Measurements from ENCODE around the gene SGMS2. TPM values are rescaled to one million over a fixed set of nuclear protein-coding genes. Genes with fewer than 3 reads are reported as not detected.

Gene SGMS2
- total and polyA plus RNA-seq, 2 of the 13 experiments (the other 11 are each of a cell fraction or from before 2014, with no cell fraction given), result 1.2 to 1.7 TPM

DNA sequence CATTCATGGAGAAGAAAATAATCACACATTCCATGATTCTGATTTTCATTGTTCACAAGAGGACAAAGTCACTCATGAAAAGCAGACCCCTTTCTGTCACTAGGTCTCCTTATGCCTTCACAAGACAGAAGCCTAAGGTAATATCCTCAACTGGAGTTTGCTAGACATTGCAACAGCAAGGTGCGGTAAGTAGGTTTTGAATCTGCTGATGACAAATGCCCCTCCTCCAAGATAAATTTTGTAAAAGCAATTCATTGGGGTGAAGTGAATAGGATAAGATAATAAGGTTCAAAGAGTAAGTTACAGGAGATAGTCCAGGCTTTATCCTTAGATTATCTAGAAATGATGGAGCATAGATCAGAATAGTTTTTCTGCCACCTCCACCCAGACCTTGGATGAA is 90.5 kb downstream of the SGMS2 start (continued):
- TF ChIP-seq, protein P1, sequence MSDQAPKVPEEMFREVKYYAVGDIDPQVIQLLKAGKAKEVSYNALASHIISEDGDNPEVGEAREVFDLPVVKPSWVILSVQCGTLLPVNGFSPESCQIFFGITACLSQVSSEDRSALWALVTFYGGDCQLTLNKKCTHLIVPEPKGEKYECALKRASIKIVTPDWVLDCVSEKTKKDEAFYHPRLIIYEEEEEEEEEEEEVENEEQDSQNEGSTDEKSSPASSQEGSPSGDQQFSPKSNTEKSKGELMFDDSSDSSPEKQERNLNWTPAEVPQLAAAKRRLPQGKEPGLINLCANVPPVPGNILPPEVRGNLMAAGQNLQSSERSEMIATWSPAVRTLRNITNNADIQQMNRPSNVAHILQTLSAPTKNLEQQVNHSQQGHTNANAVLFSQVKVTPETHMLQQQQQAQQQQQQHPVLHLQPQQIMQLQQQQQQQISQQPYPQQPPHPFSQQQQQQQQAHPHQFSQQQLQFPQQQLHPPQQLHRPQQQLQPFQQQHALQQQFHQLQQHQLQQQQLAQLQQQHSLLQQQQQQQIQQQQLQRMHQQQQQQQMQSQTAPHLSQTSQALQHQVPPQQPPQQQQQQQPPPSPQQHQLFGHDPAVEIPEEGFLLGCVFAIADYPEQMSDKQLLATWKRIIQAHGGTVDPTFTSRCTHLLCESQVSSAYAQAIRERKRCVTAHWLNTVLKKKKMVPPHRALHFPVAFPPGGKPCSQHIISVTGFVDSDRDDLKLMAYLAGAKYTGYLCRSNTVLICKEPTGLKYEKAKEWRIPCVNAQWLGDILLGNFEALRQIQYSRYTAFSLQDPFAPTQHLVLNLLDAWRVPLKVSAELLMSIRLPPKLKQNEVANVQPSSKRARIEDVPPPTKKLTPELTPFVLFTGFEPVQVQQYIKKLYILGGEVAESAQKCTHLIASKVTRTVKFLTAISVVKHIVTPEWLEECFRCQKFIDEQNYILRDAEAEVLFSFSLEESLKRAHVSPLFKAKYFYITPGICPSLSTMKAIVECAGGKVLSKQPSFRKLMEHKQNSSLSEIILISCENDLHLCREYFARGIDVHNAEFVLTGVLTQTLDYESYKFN (CRISPR knock-in tag; conservative IDR thresholded peaks at IDR 0.05), result no peak

DNA sequence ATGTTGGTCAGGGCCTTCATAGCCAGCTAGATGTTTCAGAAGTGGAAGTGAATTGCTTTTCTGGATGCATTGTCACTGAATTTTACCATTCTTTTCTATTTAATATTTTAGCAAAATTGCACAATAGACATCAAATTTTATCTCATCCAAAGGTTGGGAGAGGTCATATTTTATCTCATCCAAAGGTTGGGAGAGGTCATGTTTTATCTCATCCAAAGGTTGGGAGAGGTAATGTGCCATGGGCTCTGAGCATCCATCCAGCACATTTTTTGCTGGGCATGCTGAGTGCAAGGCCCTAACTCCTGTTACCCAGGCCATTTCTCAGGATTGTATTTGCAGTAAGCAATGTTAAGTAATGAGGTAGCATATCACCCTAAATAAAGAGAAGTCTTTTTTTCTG is 91.9 kb downstream of the SGMS2 start:
- no TSS peak for BruUV-seq (replicated peaks)
- Histone ChIP-seq H3K27me3 (ENCODE audit: control insufficient read depth in 1 of 2, insufficient read depth in 2 of 2, low read length in 2 of 2) (no peaks in the 10 kb centered on the region), H2AFZ (ENCODE audit: low read length) (no peak overlapping the region), H3K36me3 (replicated peaks in 1 of 2; ENCODE audit: control insufficient read depth in 1 of 2, insufficient read depth in 2 of 2, low read length in 2 of 2) (no peaks in the 10 kb centered on the region), H3K9me3 (ENCODE audit: low read length) (peaks cover 10% of the 10 kb centered on the region; the same call in 1 of the 2 replicates), H3K79me2 (ENCODE audit: insufficient read depth, low read length) (no peaks in the 10 kb centered on the region), H3K9ac (ENCODE audit: insufficient read depth, low read depth, low read length) (no peak overlapping the region), H3K4me3 (replicated peaks in 1 of 3; ENCODE audit: insufficient read depth in 1 of 3, low read depth in 2 of 3, low read length in 3 of 3) (no peak overlapping the region), H3K27ac (ENCODE audit: extremely low read length, insufficient read depth, low read length) (no peak overlapping the region), H3K4me2 (ENCODE audit: low read depth, low read length) (no peak overlapping the region), H4K20me1 (ENCODE audit: insufficient read depth, low read length) (no peaks in the 10 kb centered on the region), H3K4me1 (ENCODE audit: insufficient read depth, low read length) (no peaks in the 10 kb centered on the region)
- TF ChIP-seq, protein P2, sequence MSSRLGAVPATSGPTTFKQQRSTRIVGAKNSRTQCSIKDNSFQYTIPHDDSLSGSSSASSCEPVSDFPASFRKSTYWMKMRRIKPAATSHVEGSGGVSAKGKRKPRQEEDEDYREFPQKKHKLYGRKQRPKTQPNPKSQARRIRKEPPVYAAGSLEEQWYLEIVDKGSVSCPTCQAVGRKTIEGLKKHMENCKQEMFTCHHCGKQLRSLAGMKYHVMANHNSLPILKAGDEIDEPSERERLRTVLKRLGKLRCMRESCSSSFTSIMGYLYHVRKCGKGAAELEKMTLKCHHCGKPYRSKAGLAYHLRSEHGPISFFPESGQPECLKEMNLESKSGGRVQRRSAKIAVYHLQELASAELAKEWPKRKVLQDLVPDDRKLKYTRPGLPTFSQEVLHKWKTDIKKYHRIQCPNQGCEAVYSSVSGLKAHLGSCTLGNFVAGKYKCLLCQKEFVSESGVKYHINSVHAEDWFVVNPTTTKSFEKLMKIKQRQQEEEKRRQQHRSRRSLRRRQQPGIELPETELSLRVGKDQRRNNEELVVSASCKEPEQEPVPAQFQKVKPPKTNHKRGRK (CRISPR knock-in tag; IDR thresholded peaks at IDR 0.05), result no peak
- TF ChIP-seq, protein P3, sequence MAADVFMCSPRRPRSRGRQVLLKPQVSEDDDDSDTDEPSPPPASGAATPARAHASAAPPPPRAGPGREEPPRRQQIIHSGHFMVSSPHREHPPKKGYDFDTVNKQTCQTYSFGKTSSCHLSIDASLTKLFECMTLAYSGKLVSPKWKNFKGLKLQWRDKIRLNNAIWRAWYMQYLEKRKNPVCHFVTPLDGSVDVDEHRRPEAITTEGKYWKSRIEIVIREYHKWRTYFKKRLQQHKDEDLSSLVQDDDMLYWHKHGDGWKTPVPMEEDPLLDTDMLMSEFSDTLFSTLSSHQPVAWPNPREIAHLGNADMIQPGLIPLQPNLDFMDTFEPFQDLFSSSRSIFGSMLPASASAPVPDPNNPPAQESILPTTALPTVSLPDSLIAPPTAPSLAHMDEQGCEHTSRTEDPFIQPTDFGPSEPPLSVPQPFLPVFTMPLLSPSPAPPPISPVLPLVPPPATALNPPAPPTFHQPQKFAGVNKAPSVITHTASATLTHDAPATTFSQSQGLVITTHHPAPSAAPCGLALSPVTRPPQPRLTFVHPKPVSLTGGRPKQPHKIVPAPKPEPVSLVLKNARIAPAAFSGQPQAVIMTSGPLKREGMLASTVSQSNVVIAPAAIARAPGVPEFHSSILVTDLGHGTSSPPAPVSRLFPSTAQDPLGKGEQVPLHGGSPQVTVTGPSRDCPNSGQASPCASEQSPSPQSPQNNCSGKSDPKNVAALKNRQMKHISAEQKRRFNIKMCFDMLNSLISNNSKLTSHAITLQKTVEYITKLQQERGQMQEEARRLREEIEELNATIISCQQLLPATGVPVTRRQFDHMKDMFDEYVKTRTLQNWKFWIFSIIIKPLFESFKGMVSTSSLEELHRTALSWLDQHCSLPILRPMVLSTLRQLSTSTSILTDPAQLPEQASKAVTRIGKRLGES (CRISPR knock-in tag; IDR thresholded peaks at IDR 0.05; ENCODE audit: borderline replicate concordance), result no peak
- TF ChIP-seq RELA (CRISPR knock-in tag; IDR thresholded peaks at IDR 0.05) (no peak), RBM39 (IDR thresholded peaks at IDR 0.05; ENCODE audit: low read depth, low read length, poor library complexity, severe bottlenecking) (no peak), YEATS2 (CRISPR knock-in tag; IDR thresholded peaks at IDR 0.05; ENCODE audit: borderline replicate concordance) (no peak), ZNF674 (CRISPR knock-in tag; IDR thresholded peaks at IDR 0.05; ENCODE audit: low read depth) (no peak), IKZF1 (IDR thresholded peaks at IDR 0.05) (no peak), NKX3-1 (CRISPR knock-in tag; IDR thresholded peaks at IDR 0.05) (no peak)
- TF ChIP-seq, protein P4, sequence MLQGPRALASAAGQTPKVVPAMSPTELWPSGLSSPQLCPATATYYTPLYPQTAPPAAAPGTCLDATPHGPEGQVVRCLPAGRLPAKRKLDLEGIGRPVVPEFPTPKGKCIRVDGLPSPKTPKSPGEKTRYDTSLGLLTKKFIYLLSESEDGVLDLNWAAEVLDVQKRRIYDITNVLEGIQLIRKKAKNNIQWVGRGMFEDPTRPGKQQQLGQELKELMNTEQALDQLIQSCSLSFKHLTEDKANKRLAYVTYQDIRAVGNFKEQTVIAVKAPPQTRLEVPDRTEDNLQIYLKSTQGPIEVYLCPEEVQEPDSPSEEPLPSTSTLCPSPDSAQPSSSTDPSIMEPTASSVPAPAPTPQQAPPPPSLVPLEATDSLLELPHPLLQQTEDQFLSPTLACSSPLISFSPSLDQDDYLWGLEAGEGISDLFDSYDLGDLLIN (CRISPR knock-in tag; IDR thresholded peaks at IDR 0.05; ENCODE audit: borderline replicate concordance), result no peak
- FAIRE-seq (no peak), DNase-seq (ENCODE audit: low spot score) (no peak), ATAC-seq (no peak)
- ChIA-PET CTCF (ENCODE audit: low intra/inter-chr PET ratio, low total read pairs) (no interaction called here), POLR2A (no interaction called here)
- intact Hi-C loops (cut with micrococcal nuclease; ENCODE audit: unreplicated experiment) (no loop called here), in situ Hi-C loops (cut with HindIII; ENCODE audit: extremely low pct_ligation_motif_present, low pct_unique_long_range_greater_than_20kb) (no loop called here)
